SK-N-SH (cell line): Measurements from ENCODE around the gene NLRP1. TPM values are rescaled to one million over a fixed set of nuclear protein-coding genes. Genes with fewer than 3 reads are reported as not detected.

Source experiments
- CTCF ChIA-PET: fragments of 300-600, 350-600 bp; formaldehyde crosslinking; extraction: SDS; loops from one replicate; lab custom pipeline; 2021; lab: Yijun Ruan, JAX
- POLR2A ChIA-PET: fragments of 350-600 bp; sonication (Branson Sonifier 250); formaldehyde crosslinking; extraction: SDS; loops from one replicate; lab custom pipeline; 2020; ENCODE audit warnings: antibody characterized with exemption, inconsistent platforms; lab: Yijun Ruan, JAX
- DNase-seq: peaks from one replicate; pipeline ENCODE4 v3.0.0; 2012
- H2AFZ ChIP-seq: fragments of 200-600 bp; sonication (generic); 2 replicates; pipeline ENCODE4 v1.8.1; 2016; ENCODE audit warnings: antibody characterized with exemption, mild to moderate bottlenecking, low read depth
- H3F3A ChIP-seq: fragments of 200-600 bp; sonication (generic); replicated peaks from 2 replicates; pipeline ENCODE3; 2016; ENCODE audit warnings: antibody characterized with exemption, mild to moderate bottlenecking; ENCODE audit not compliant: insufficient read depth
- H3K27ac ChIP-seq, 2 experiments: fragments of 200-500 bp in 1 of 2; fragments of 200-600 bp in 1 of 2; sonication (Bioruptor generic) in 1 of 2; sonication (generic), shearing (Covaris generic) in 1 of 2; 2 replicates each; pipeline versions ENCODE4 v1.5.1 to v1.6.1; 2014 to 2016; ENCODE audit warnings: low read depth in 2 of 2, inconsistent platforms in 1 of 2, low read length in 1 of 2, mild to moderate bottlenecking in 1 of 2, mixed read lengths in 1 of 2
- H3K27me3 ChIP-seq: fragments of 200-600 bp; sonication (generic), shearing (Covaris generic); 2 replicates; pipeline ENCODE4 v1.6.1; 2016; ENCODE audit warnings: mixed run types; ENCODE audit not compliant: insufficient read depth
- H3K36me3 ChIP-seq, 2 experiments: fragments of 200-500 bp in 1 of 2; fragments of 200-600 bp in 1 of 2; sonication (Bioruptor generic) in 1 of 2; sonication (generic) in 1 of 2; replicated peaks in 1 of 2; 2 replicates each; pipeline versions ENCODE3 to v1.5.1; 2014 to 2016; ENCODE audit warnings: low read length in 1 of 2, mild to moderate bottlenecking in 1 of 2; ENCODE audit not compliant: insufficient read depth in 2 of 2, control insufficient read depth in 1 of 2
- H3K4me1 ChIP-seq, 2 experiments: fragments of 200-500 bp in 1 of 2; fragments of 200-600 bp in 1 of 2; sonication (Bioruptor generic) in 1 of 2; sonication (generic), shearing (Covaris generic) in 1 of 2; 2 replicates each; pipeline versions ENCODE4 v1.5.1 to v1.6.1; 2014 to 2016; ENCODE audit warnings: low read depth in 1 of 2, low read length in 1 of 2, mixed run types in 1 of 2; ENCODE audit not compliant: insufficient read depth in 2 of 2, control insufficient read depth in 1 of 2
- H3K4me2 ChIP-seq: fragments of 200-600 bp; sonication (generic), shearing (Covaris generic); 2 replicates; pipeline ENCODE4 v1.6.1; 2017; ENCODE audit warnings: mixed run types
- H3K4me3 ChIP-seq, 2 experiments: fragments of 200-500 bp in 1 of 2; fragments of 200-600 bp in 1 of 2; sonication (Bioruptor generic) in 1 of 2; sonication (generic), shearing (Covaris generic) in 1 of 2; 2 replicates each; pipeline versions ENCODE4 v1.5.1 to v1.8.1; 2014 to 2016; ENCODE audit warnings: low read depth in 2 of 2, inconsistent platforms in 1 of 2, low read length in 1 of 2, mild to moderate bottlenecking in 1 of 2, mixed read lengths in 1 of 2, moderate library complexity in 1 of 2
- H3K79me2 ChIP-seq: fragments of 200-600 bp; sonication (generic); 2 replicates; pipeline ENCODE4 v1.8.1; 2017; ENCODE audit warnings: mild to moderate bottlenecking; ENCODE audit not compliant: insufficient read depth
- H3K9ac ChIP-seq: fragments of 200-600 bp; sonication (generic); 2 replicates; pipeline ENCODE4 v1.6.1; 2017; ENCODE audit warnings: mixed run types
- H3K9me2 ChIP-seq: fragments of 200-600 bp; sonication (generic); 2 replicates; pipeline ENCODE4 v1.6.1; 2017; ENCODE audit warnings: mixed run types
- H3K9me3 ChIP-seq: fragments of 200-600 bp; sonication (generic); 2 replicates; pipeline ENCODE4 v1.6.1; 2017; ENCODE audit warnings: mixed run types, mild to moderate bottlenecking, moderate library complexity
- H4K20me1 ChIP-seq: fragments of 200-600 bp; sonication (generic); 2 replicates; pipeline ENCODE4 v1.6.1; 2017; ENCODE audit warnings: mild to moderate bottlenecking, mixed run types; ENCODE audit not compliant: insufficient read depth
- ELF1 ChIP-seq: IDR thresholded peaks from 2 replicates; pipeline ENCODE4 v1.4.0; 2012
- EP300 ChIP-seq, 2 experiments: IDR thresholded peaks; 2 replicates each; pipeline versions ENCODE4 v1.4.0 to v1.6.1; 2012; ENCODE audit warnings: borderline replicate concordance in 1 of 2, low read depth in 1 of 2, low read length in 1 of 2
- FOSL2 ChIP-seq: IDR thresholded peaks from 2 replicates; pipeline ENCODE4 v1.4.0; 2012; ENCODE audit warnings: low read depth, mild to moderate bottlenecking, moderate library complexity, borderline replicate concordance
- FOXJ3 ChIP-seq: sonication (generic); formaldehyde crosslinking; IDR thresholded peaks from 2 replicates; pipeline ENCODE4 v1.5.1; 2020; ENCODE audit warnings: mild to moderate bottlenecking, missing genetic modification reagents
- FOXM1 ChIP-seq: IDR thresholded peaks from 2 replicates; pipeline ENCODE4 v1.4.0; 2012; ENCODE audit warnings: low read depth, mild to moderate bottlenecking
- GABPA ChIP-seq: IDR thresholded peaks from 2 replicates; pipeline ENCODE4 v1.4.0; 2012; ENCODE audit warnings: low read depth, mild to moderate bottlenecking
- GATA2 ChIP-seq: sonication (generic); formaldehyde crosslinking; IDR thresholded peaks from 2 replicates; pipeline ENCODE4 v1.5.0; 2020; ENCODE audit warnings: mild to moderate bottlenecking, missing genetic modification reagents
- IRF3 ChIP-seq: fragments of 150-350 bp; IDR thresholded peaks from 2 replicates; pipeline ENCODE4 v1.6.1; 2016; ENCODE audit warnings: mild to moderate bottlenecking, low read depth, low read length
- MAX ChIP-seq: IDR thresholded peaks from 2 replicates; pipeline ENCODE4 v1.4.0; 2012; ENCODE audit warnings: low read depth
- MEF2A ChIP-seq: IDR thresholded peaks from 2 replicates; pipeline ENCODE4 v1.4.0; 2012; ENCODE audit warnings: low read depth, borderline replicate concordance
- MXI1 ChIP-seq: IDR thresholded peaks from 2 replicates; pipeline ENCODE4 v1.6.1; 2012; ENCODE audit warnings: mild to moderate bottlenecking, low read depth, low read length, improper control_type of control experiment
- NRF1 ChIP-seq: IDR thresholded peaks from 2 replicates; pipeline ENCODE4 v1.6.1; 2012; ENCODE audit warnings: low read depth, mild to moderate bottlenecking, low read length
- PBX3 ChIP-seq: IDR thresholded peaks from 2 replicates; pipeline ENCODE4; 2012
- RCOR1 ChIP-seq: fragments of 150-350 bp; IDR thresholded peaks from 2 replicates; pipeline ENCODE4 v1.6.1; 2017; ENCODE audit warnings: antibody characterized with exemption, low read length
- REST ChIP-seq: IDR thresholded peaks from 2 replicates; pipeline ENCODE4 v1.6.1; 2012; ENCODE audit warnings: mild to moderate bottlenecking, low read depth, low read length, moderate library complexity
- RFX5 ChIP-seq: IDR thresholded peaks from 2 replicates; pipeline ENCODE4 v1.6.1; 2012; ENCODE audit warnings: mild to moderate bottlenecking, improper control_type of control experiment, low read length
- RXRA ChIP-seq: IDR thresholded peaks from 2 replicates; pipeline ENCODE4 v1.4.0; 2012; ENCODE audit warnings: low read depth, mild to moderate bottlenecking, borderline replicate concordance
- SIN3A ChIP-seq: IDR thresholded peaks from 2 replicates; pipeline ENCODE4 v1.6.1; 2012; ENCODE audit warnings: low read depth, mild to moderate bottlenecking, low read length, moderate library complexity, borderline replicate concordance
- SMC3 ChIP-seq: IDR thresholded peaks from 2 replicates; pipeline ENCODE4 v1.6.1; 2012; ENCODE audit warnings: low read depth, low read length, improper control_type of control experiment
- TAF1 ChIP-seq: IDR thresholded peaks from 2 replicates; pipeline ENCODE4 v1.6.1; 2012; ENCODE audit warnings: low read depth, mild to moderate bottlenecking, low read length, moderate library complexity, borderline replicate concordance
- TCF12 ChIP-seq: IDR thresholded peaks from 2 replicates; pipeline ENCODE4 v1.4.0; 2012
- USF1 ChIP-seq: IDR thresholded peaks from 2 replicates; pipeline ENCODE4 v1.4.0; 2012; ENCODE audit warnings: low read depth, borderline replicate concordance
- YY1 ChIP-seq: IDR thresholded peaks from 2 replicates; pipeline ENCODE4 v1.4.0; 2012; ENCODE audit warnings: low read depth, mild to moderate bottlenecking
- WGBS: methylation state at CpG from one replicate; pipeline ENCODE4 v1.1.6; 2017; ENCODE audit warnings: low lambda C conversion rate; 5-methylcytosine and 5-hydroxymethylcytosine counted together
- polyA plus RNA-seq, 3 experiments: library from polyadenylated mRNA; depleted of rRNA; stranded (reverse); fragments of >200 nt; gene quantifications; 2 replicates each; pipeline ENCODE4 v1.2.3, GENCODE V29; 2012

NLRP1 gene
- polyA plus RNA-seq, 1 of the 3 experiments (the other 2 are of a cell fraction): 51.4 TPM

GRCh38 chr17:5607946-5608345 lies 23.6 kb upstream of the NLRP1 start:
- TF ChIP-seq ELF1 (no peak), GATA2 (CRISPR knock-in tag) (no peak), SMC3 (no peak), RXRA (no peak), EP300 (IDR thresholded peaks at IDR 0.05; ENCODE audit: borderline replicate concordance in 1 of 2, low read depth in 1 of 2, low read length in 1 of 2) (no peak), MAX (no peak), FOXJ3 (CRISPR knock-in tag) (no peak), TCF12 (no peak), NRF1 (no peak), GABPA (no peak), IRF3 (no peak), FOXM1 (no peak), FOSL2 (no peak)
- H2AFZ ChIP-seq: no peak overlapping the region
- no peak overlapping the region for H3K9ac ChIP-seq
- POLR2A ChIA-PET: no interaction called here
- H3K27ac ChIP-seq: no peak overlapping the region
- DNase-seq: no peak
- H3K4me1 ChIP-seq: no peaks in the 10 kb centered on the region
- H3K9me3 ChIP-seq: no peaks in the 10 kb centered on the region
- CTCF ChIA-PET: no interaction called here
- H3K79me2 ChIP-seq: no peaks in the 10 kb centered on the region
- H3K9me2 ChIP-seq: no peaks in the 10 kb centered on the region
- no peak overlapping the region for H3K4me3 ChIP-seq
- no peaks in the 10 kb centered on the region for H3K36me3 ChIP-seq
- H3K27me3 ChIP-seq: peaks cover 13% of the 10 kb centered on the region; the same call in 1 of the 2 replicates
- no peaks in the 10 kb centered on the region for H4K20me1 ChIP-seq
- 16% methylated on average over 3 of the region's 3 CpGs for WGBS
- H3K4me2 ChIP-seq: no peak overlapping the region
- H3F3A ChIP-seq: no peaks in the 10 kb centered on the region

GRCh38 chr17:5605452-5605851 lies 21.1 kb upstream of the NLRP1 start:
- Histone ChIP-seq H3K9me3 (no peaks in the 10 kb centered on the region), H4K20me1 (no peaks in the 10 kb centered on the region), H3K4me3 (no peak overlapping the region), H3K27me3 (peaks cover 33% of the 10 kb centered on the region; the same call in 1 of the 2 replicates), H3K79me2 (no peaks in the 10 kb centered on the region), H3F3A (no peaks in the 10 kb centered on the region), H3K9me2 (no peaks in the 10 kb centered on the region), H3K4me1 (no peaks in the 10 kb centered on the region), H3K36me3 (no peaks in the 10 kb centered on the region), H3K4me2 (no peak overlapping the region), H3K27ac (no peak overlapping the region), H2AFZ (no peak overlapping the region), H3K9ac (no peak overlapping the region)
- WGBS: 1% methylated on average over 4 of the region's 4 CpGs
- POLR2A ChIA-PET: no interaction called here
- CTCF ChIA-PET: interaction anchor here (0.7 to 1.5 kb wide), 3 partner anchors 10 to 1059 kb away, joined by 3 to 6 read pairs (median 4); no protein-coding TSS in a partner anchor
- DNase-seq: no peak
- no peak for TF ChIP-seq MXI1
- TF ChIP-seq YY1: no peak
- TF ChIP-seq PBX3: no peak
- no peak for TF ChIP-seq TAF1
- TF ChIP-seq MEF2A: no peak
- no peak for TF ChIP-seq RFX5
- no peak for TF ChIP-seq SMC3
- TF ChIP-seq TCF12: no peak
- no peak for TF ChIP-seq USF1
- no peak for TF ChIP-seq RCOR1
- no peak for TF ChIP-seq SIN3A
- no peak for TF ChIP-seq REST
